ENCODE results near the gene FMNL3.

- TF ChIP-seq CTCF (IDR thresholded peaks at IDR 0.05) (no peak), POLR2A (IDR thresholded peaks at IDR 0.05) (no peak), EP300 (IDR thresholded peaks at IDR 0.05) (no peak)
Observed at GRCh38 chr12:49615725-49616124, 91.5 kb downstream of the FMNL3 start.
